OCI-M2 (cell line): ENCODE data around the gene TRPM6.
"Not testable (repeated sequence)": the region's sequence is repeated elsewhere in the genome, so short reads cannot be mapped to it uniquely, and the experiment has no call there.

Source experiments
- DNase-seq: peaks from one replicate; lab custom pipeline; 2025; ENCODE audit not compliant: unreplicated experiment; lab: John Stamatoyannopoulos, UW

Gene TRPM6

GRCh38 chr9:74860247-74860646 lies 27.5 kb downstream of the TRPM6 start:
- DNase-seq = not testable (repeated sequence)

- DNase-seq = no peak
These were observed 27.9 kb downstream of the TRPM6 start for GRCh38 chr9:74859786-74860185.

DNA sequence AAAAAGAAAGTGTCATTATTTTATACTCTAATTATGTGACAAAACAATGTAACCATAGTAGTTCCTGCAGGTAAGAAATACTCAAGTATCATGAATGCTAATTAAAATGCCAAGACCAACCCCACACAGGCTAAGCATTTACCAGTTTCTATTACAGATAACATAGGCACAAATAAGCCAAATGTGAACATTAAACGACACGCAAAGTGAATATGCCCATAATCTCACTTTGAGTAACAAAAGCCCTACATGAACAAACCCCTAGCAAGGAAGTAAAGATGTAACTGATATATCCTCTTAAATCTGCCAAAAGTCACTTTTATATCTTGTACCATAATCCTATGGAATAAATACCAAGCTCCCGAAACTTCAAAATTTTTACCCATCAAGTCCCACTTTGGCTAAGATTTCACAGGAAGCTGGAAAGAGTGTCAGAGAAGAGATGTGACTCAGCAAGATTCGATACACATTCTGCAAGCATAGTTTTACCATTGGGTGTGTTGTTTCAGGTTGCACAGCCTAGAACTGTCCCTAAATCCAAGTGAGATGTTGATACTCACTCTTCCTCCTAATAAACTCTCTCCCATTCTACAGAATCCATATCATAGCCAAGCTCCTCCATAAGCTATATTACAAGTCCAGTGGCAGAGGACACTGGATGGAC lies 28.8 kb downstream of the TRPM6 start:
- no peak for DNase-seq

DNA sequence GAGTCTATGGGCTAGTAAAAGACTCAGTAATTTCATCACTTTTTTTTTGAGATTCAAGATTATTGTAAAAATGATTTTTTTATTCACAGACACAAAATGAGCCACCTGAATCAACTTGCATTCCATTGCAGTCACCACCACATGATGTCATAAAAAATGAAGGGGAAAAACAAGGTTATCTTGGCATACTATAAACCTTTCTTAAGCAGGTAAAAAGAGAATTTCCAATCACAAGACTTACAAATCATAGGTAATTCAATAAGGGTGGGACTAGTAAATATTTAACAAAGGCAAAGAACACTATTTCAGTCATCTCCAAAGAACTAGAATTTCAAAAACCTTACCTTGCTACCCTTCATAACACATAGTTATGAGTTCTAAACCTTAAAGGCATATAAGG lies 30.7 kb downstream of the TRPM6 start:
- no peak for DNase-seq

DNA sequence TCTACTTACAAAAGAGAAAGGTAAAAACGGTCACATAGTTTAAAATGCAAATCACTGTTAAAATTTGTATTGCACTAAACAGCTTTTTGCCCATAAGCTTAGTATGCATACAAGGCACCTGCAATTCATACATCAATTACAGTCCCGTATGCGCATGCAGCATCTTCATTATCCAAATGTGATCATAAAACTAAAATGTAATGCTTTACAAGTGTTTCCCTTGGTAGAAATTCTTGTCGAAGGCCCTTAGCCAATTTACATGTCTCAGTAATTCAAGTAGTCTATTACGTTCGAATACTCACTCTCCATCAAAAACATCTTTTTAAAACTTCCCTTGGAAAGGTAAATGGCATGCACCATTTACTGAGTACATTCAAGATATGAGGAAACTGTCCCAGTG lies 32.6 kb downstream of the TRPM6 start:
- DNase-seq = no peak

DNA sequence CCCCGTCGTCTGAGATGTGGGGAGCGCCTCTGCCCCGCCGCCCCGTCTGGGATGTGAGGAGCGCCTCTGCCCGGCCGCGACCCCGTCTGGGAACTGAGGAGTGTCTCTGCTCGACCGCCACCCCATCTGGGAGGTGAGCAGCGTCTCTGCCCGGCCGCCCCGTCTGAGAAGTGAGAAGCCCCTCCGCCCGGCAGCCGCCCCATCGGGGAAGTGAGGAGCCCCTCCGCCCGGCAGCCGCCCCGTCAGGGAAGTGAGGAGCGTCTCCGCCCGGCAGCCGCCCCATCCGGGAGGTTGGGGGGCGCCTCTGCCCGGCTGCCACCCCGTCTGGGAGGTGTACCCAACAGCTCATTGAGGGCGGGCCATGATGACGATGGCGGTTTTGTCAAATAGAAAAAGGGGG lies 34.7 kb downstream of the TRPM6 start:
- DNase-seq = not testable (repeated sequence)

DNA sequence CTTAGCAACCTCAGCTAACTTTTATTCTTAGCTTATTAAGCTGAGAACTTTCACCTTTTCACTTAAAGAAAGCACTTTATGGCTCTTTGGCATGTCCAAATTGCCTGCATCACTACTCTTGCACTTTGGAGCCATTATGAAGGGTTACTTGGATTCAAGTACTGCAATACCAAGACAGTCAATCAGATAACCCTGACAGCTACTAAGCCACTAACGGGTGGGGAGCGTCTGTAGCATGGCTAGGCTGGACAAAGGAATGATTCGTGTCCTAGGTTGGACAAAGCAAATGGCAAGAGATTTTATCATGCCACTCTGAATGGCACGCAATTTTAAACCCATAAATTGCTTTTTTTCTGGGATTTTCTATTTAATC lies 39.6 kb downstream of the TRPM6 start:
- DNase-seq = no peak

GRCh38 chr9:74847478-74848152 lies 40.1 kb downstream of the TRPM6 start:
- DNase-seq = no peak

DNA sequence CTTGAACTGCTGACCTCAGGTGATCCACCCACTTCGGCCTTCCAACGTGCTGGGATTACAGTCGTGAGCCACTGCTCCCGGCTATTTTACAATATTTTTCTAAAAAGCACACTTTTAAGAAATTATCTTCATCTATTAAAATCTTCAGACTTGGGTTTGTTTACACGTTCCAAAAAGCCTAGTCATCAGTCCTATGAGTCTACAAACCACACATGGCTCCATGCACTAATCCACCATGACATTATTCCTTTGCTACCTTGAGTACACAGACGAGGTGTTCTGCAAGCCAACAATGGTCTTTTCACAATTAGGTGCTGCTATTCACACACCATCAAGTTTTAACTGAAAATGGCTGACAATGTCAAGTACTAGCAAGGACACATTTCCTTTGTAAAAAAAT lies 41.0 kb downstream of the TRPM6 start:
- no peak for DNase-seq

DNA sequence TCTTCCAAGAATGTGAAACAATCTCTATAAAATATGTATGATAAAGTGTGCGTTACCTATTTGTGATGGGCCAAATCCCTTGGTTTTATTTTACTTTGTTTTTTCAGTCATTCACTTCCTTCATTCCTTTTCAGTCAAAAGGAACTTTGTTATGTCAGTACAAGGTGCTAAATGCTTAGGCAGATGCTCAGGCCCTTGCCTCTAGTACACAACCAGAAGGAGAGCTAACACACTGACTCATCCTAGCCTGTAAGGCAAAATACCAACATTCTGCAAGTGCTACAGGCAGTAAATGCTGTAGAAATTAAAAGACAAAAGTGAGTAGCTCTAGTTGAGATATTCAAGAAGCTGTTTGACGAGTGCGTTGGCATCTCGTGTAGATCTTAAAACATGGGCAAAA lies 49.4 kb downstream of the TRPM6 start:
- no peak for DNase-seq

DNA sequence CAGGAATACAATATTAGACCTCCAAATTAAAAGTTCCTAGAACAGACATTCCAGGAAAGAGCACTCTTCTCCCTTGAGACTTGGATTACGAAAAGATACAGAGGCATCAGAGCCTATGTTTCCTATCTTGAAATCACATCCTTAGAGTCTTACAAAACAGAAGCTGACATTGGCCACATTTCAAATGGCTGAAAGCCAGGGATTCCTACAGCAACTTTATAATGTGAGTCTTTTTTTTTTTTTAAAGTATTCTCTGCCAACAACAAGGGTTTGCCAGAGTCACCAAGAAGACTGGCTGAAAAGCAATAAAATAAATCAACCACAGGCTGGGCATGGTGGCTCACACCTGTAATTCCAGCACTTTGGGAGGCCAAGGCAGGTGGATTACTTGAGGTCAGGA lies 63.1 kb downstream of the TRPM6 start:
- no peak for DNase-seq

DNA sequence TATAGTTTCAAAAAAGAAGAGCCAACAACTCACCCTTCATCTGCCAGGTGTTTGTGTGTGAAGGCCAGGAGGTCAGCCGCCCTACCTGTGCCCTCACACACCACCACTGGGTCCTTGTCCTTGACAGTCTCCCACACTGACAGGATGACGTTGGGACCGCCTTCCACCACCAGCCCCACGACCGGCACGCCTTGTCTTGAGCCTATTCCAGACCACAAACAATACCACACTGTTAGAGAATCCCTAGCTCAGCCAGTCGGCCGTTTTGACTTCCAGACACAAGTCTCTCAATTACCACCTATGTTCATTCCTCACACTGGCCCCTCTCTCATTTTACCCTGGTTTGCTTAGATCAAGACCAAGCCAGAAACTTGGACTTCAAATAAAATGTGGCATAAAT lies 66.1 kb downstream of the TRPM6 start:
- no peak for DNase-seq

DNA sequence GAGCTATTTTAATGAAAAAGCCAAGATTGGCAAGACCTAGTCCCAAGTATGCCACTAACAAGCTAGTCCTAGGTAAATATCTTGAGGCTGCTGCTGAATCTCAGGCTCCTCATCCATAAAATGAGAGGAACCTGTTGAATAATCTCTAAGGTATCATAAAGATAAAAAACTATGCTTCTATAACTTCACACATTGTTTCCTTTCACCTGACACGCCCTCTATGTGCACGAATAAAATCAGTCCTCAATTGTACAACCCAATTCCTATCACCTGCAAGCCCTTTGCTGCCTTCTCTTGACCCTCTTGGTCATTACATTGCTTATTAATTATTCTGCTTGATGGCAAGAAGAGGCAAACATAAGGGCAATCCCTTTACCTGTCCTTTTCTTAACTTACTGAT lies 69.9 kb downstream of the TRPM6 start:
- DNase-seq = no peak

GRCh38 chr9:74817281-74817810 lies 70.4 kb downstream of the TRPM6 start:
- DNase-seq = no peak

GRCh38 chr9:74810200-74810599 lies 77.5 kb downstream of the TRPM6 start:
- no peak for DNase-seq

DNA sequence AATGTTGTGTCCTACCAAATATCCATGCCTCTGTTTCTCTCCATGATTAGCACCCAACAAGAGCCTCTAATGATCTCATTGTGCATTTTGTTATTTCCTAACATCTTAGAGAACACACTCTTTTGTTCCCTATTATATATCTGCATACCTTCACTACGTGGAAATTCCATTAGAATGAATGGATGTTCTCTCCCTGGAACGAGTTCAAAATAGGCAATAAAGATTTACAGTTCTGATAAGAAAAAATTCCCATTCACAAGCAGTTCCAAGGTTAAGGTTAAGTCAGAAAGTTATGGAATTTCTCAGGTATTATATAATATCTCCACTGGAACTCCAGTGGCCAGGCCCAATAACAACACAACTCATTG lies 83.7 kb downstream of the TRPM6 start:
- no peak for DNase-seq

- DNase-seq = no peak
These were observed 84.2 kb downstream of the TRPM6 start for GRCh38 chr9:74803376-74804017.

DNA sequence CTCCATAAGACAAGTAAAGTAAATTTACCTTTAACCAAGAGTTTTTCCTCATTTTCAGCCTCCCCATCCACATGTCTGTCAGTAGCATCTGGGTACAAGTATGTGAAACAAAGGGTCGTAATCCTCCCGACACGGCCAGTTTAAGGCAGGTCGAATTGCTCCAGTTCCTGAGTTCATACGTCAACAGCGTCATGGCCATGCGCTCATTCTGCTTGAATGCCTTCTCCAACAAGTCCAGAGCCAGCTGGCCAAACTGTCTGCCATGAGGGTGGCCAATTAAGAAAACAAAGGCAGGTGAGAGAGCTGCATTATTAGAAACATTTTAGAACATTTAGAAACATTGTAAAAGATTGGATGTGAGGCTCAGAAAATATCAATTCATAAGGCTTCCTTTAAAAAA lies 87.5 kb downstream of the TRPM6 start:
- DNase-seq = no peak

GRCh38 chr9:74795803-74796202 lies 91.9 kb downstream of the TRPM6 start:
- no peak for DNase-seq

DNA sequence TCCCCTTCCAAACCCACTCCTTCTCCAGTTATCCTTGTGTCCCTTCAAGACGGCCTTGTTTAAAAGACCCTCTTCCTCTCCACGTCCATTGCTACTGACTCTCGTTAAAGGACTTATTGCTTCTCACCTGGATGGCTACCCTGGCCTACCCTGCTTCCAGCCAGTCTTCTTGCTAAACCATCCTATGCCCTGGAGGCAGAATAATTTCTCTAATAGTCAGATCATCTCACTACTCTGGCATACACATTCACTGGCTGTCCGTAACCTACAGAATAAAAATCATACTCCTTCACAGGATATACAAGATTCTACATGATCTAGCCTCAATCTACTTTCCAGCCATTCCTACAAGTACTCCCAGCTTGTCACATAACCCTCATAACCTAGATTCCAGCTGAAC lies 92.6 kb downstream of the TRPM6 start:
- no peak for DNase-seq

DNA sequence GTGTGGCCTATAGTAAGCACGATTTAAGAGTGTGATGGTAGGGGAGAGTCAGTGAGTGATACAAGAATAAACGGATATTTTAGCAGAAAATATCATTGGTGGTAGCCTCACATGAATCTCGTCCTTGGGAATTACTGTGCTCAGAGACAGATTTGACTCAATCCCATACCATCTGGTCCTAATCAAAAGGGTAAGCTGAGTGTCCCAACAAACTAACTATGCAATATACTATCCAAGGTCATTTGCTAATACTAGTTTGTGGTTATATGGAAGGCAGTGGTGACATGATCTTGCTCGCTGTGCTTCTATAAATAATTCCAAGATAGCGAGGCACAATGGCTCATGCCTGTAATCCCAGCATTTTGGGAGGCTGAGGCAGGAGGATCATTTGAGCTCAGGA lies 103.2 kb downstream of the TRPM6 start:
- no peak for DNase-seq

- no peak for DNase-seq
These were observed 104.3 kb downstream of the TRPM6 start for GRCh38 chr9:74783408-74783807.
